AG08395 (cell line): ENCODE results near the gene TBC1D2.

ENCODE experiments used
- DNase-seq: peaks from one replicate; pipeline ENCODE4 v3.0.0; 2012; ENCODE audit warnings: mixed read lengths, low spot score

TBC1D2 gene

GRCh38 chr9:98241357-98242300 lies 13.8 kb downstream of the TBC1D2 start:
- no peak for DNase-seq

GRCh38 chr9:98240475-98240874 lies 15.0 kb downstream of the TBC1D2 start:
- no peak for DNase-seq

- DNase-seq, result no peak
Measured at GRCh38 chr9:98236901-98237487, 18.5 kb downstream of the TBC1D2 start.

- no peak for DNase-seq
Measured at GRCh38 chr9:98235126-98235525, 20.3 kb downstream of the TBC1D2 start.

- no peak for DNase-seq
Measured at GRCh38 chr9:98234245-98234825, 21.1 kb downstream of the TBC1D2 start.

GRCh38 chr9:98232926-98233325 lies 22.5 kb downstream of the TBC1D2 start:
- no peak for DNase-seq

- DNase-seq, result peak; percentile 79
Measured at GRCh38 chr9:98231770-98232478, 23.5 kb downstream of the TBC1D2 start.

- DNase-seq, result no peak
Measured at GRCh38 chr9:98230789-98231188, 24.7 kb downstream of the TBC1D2 start.

- no peak for DNase-seq
Measured at GRCh38 chr9:98230304-98230703, 25.1 kb downstream of the TBC1D2 start.

- no peak for DNase-seq
Measured at GRCh38 chr9:98229620-98230019, 25.8 kb downstream of the TBC1D2 start.

- no peak for DNase-seq
Measured at GRCh38 chr9:98229090-98229395, 26.4 kb downstream of the TBC1D2 start.

- DNase-seq, result no peak
Measured at GRCh38 chr9:98228392-98229089, 26.9 kb downstream of the TBC1D2 start.

GRCh38 chr9:98227883-98228282 lies 27.6 kb downstream of the TBC1D2 start:
- DNase-seq, result no peak

GRCh38 chr9:98226957-98227356 lies 28.5 kb downstream of the TBC1D2 start:
- DNase-seq, result no peak

GRCh38 chr9:98226516-98226915 lies 28.9 kb downstream of the TBC1D2 start:
- DNase-seq, result no peak

- no peak for DNase-seq
Measured at GRCh38 chr9:98225015-98225442, 30.4 kb downstream of the TBC1D2 start.

- peak; percentile 97 for DNase-seq
Measured at GRCh38 chr9:98222885-98223691, 32.4 kb downstream of the TBC1D2 start.

GRCh38 chr9:98220911-98221310 lies 34.5 kb downstream of the TBC1D2 start:
- no peak for DNase-seq

GRCh38 chr9:98219794-98220370 lies 35.6 kb downstream of the TBC1D2 start:
- no peak for DNase-seq

GRCh38 chr9:98219364-98219716 lies 36.1 kb downstream of the TBC1D2 start:
- DNase-seq, result no peak
